GM19025 (cell line): Measurements from ENCODE around the gene ARHGAP15.
A peak's percentile ranks its signal among the peaks of the same experiment; 100 is the strongest.

Experiments used
- ATAC-seq: cut with Tn5 transposase; IDR thresholded peaks from one replicate; pipeline ENCODE4 v1.9.1; 2021; ENCODE audit warnings: mild to moderate bottlenecking, low read depth, moderate library complexity; ENCODE audit not compliant: unreplicated experiment

ARHGAP15 gene

DNA sequence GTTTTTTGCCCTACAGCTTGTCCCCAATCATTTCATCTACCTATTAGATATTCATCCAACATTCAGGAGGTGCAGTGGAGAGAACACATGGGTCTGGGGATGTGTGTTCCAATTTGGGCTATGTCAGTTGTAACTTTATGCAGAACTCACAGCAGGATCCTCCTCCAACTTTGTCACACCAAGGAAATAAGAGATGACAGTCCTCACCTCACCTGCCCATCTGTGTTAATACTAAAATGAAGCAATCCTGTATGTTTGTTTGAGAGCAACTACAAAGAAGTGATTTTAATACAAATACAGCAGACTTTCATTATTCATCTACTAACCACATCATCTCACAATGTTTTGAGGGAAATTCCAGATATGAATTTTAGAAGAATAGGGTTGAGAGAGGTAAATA lies 126.7 kb downstream of the ARHGAP15 start:
- no peak for ATAC-seq

DNA sequence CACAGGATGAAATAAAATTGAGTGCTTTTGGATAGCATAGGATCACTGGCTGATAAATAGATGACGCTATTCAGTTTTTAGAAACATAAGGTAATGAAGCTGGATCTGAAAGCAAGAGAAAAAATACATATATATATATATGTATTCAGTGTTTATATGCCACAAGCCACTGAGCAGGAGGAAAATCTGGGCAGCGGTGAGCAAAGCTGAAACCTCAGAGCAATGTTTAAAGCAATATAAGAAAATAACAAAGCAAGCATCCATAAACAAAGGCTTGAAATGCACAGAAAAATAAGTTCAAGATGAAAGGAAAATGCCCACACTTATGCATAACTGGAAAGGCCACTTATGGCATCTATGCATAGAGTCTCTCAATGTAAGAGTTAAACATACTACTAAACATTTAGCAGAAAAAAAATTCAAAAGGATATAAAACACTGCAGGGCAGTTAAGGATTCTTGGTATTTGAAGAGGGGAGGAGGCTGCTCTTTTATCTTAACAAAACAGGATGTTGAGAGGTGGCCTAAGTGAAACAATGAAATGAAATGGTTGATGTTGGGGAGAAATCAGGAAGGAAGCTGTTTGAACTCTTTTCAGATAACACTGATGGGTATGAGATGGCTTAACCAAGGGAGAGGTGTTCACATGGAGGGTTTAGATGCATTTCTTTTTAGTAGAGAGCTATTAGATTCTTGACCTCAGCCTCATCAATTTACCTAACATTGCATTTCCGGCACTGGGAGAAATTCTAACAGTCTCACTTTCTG lies 129.1 kb downstream of the ARHGAP15 start:
- no peak for ATAC-seq

DNA sequence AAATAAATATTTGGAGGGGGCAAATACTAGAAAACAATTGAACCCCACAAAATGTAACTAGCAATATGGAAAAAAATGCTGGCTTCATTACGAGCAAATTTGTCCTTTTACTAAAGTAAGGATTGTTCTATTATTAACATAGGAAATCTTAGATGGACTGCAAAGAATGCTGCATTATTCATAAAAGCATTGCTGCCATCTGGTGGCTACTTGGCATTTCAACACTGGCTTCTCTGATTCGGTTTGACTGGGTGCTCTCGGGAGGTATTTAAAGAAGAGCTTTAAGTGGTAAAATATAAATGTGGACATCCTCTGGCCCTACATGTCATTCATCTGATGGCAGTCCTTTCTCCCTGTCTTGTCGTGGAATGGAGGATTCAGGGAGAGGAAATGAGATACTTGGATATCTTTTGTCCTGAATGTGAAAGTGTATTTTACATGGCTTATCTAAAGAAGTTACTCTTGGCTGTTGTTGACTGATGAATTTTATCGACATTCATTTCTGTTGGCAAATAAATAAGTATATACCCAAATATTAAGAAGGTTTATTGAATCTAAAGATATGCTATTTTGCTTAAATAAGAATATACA lies 130.2 kb downstream of the ARHGAP15 start:
- ATAC-seq = no peak

DNA sequence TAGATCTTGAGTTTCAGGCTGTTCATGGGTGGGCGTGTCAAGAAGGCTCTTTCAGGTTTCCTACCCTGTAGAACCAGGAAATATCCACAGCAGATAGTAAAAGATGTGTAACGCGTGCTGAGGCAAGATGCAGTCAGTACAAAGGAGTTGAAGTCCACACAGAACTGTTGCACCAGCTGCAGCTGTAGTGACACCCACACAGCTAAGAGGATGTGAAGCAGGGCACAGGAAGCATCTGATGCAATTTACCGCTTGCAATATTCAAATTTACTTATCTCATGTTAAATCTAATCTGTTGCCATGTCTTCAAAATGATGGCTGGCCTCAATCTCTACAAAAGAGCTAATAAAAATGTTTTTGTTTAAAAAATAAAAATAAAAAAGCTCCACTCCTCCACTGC lies 132.8 kb downstream of the ARHGAP15 start:
- peak; percentile 64 for ATAC-seq

DNA sequence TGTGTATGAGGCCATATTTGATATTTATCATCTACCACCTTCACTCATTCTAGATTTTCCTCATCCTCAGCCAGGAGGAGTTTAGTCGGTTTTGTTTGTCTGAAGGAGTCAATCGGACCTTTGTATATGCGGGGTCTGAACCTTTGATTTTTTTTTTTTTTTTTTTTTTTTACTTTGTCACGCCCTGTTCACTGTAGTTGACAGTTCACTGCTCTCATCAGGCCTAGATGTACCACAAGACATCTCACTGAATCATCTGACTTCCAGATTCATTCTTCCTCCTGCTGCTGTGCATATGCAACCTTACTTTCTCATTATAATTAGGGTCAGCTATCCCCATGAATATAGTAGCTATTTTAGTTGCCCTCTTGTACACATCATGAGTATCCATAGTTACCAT lies 133.2 kb downstream of the ARHGAP15 start:
- no peak for ATAC-seq

DNA sequence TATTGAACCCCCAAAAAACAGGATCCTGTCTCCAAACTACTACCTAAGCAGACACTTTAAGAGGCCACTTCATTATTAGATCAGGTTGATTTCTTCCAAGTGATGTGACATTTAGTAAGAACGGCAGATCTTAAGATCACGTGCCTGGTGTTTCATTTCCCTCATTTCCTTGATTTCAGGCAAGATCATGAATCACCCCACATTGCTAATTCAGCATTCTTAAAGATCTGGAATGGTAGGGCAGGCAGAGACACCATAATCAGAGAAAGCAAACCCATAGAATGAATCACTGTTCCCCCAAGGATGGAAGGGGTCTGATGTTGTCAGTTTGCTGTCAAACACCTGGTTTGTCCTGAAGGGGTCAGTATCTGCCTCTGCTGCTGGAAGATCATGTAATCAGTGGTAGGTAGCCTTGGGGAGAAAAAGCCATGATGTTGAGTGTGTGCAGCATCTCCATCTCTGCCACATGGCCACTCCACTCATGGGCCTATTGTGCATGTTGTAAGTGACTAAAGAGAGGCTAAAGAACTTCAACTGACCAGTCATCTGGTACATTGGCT lies 133.9 kb downstream of the ARHGAP15 start:
- no peak for ATAC-seq

DNA sequence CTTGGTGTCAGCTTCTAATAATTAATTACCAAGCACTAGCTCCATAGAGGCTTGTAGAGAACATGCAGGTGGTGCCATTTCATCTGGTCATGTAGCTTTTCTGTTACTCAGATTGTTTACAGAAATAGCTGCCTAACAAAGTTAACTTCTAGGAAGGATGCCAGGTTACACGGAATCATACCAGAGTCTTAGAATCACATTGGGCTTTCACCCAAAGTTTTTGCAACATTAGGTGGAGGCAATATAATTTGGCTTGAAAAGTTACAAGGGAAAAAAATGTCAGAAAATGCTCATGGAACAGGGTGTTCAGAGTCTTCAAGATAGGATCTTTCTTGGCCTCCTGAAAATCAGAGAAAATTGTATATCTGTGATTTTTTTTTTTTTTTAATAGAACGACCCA lies 135.6 kb downstream of the ARHGAP15 start:
- no peak for ATAC-seq

DNA sequence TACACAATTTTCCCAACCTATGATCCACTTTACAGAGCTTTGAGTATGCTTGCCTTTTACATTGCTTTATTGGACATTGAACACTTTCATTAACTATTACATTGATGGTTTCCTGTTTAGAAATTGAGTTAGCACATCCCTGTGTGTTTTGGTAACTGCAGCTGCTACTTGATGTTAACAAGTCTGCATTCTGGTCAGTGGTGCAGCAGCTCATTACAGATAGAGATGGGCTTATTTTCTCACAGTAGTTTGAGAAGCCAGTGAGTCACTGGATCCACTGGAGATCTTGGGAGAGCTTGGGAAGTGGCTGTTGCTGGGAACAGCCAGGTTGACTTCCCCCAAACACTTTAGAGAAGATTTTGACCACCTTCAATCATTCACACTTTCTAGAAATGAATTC lies 150.5 kb downstream of the ARHGAP15 start:
- no peak for ATAC-seq

DNA sequence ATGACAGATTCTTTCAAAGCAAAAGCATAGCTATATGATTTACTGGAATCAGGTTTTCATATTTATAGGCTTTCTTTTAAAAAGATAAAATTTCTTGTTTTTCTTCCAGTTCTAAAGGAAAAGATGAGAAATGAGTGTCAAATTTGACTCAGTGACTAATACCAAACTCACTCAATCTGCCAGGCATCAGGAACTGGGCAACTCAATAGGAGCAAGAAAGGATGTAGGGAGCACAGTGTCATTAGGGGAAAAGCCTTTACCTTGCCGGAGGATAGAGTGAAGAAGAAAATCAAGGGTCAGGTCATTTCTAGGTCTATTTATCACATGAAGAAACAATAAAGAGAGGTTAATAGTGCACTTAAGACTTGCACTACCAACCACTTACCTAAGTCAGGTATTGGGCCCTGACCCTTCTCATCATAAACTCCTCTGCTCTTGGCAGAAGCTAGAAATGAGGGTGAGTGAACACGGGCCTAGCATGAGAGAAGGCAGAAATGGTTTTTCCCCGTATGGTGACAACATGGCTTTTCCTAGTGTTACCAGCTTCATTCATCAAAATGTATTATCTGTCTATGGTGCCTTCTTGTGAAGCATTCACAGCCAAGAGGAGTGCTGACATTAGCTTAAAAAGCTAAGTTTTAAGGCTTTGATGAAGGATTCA lies 151.0 kb downstream of the ARHGAP15 start:
- ATAC-seq = no peak

DNA sequence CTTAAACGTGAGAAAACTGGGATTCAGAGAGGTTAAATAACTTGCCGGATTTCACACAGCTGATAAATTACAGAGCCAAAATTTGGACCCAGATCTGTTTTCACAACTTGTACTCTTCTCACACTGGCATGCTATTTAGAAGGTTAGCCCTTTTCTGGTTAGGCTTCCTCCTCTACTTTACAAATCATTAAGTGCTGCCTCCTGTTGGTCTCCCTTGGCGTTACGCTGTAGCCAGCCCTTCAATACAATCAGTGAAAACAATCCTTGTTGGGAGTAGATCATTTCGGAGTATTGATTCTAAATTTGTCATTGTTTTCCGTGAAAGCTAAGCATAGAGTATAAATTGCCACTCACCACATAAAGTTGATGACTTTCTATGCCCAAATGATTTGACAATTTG lies 153.5 kb downstream of the ARHGAP15 start:
- ATAC-seq = no peak

DNA sequence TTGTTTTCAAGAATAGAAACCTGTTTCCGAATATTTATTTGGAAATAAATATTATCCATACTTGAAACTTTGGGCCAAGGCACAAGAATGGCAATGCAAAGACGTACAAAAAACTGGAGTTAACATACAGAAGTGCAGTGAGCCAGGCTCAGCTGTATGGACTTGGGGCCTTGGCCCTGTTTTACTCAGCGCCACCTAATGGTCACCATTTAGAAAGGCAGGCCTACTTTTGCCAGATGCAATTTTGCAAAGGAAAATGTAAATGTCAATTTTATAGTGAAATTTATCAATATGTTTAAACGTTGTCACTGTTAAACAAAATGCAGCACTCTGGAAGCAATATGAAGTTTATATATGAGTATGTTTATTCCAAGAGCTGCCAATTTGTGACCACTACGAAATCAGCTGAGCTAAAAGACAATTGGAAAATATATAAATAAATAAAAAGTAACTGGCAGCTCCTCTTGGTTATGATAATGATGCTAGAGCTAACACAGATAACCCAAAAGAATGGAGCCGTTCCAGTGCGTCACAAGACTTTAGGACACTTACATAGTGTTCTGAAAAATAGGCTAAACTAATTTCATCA lies 155.0 kb downstream of the ARHGAP15 start:
- no peak for ATAC-seq

DNA sequence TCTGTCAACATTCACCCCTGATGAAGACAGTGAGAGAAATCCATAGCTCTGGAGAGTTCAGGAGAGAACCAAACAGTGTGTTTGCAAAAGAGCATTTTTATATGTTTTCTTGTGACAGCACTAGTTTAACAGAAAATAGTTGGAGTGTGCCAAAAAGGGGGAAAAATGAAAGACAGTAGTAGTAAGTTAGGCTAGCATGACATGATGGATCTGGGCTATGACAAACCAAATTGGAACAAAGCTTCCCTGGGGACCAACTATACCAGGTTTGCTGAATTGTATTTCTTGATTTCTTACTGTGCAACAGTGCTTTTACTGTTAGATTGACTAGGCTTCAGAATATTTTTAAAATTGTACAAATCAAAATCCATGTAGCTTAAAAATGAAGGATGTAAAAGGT lies 159.8 kb downstream of the ARHGAP15 start:
- ATAC-seq = no peak

DNA sequence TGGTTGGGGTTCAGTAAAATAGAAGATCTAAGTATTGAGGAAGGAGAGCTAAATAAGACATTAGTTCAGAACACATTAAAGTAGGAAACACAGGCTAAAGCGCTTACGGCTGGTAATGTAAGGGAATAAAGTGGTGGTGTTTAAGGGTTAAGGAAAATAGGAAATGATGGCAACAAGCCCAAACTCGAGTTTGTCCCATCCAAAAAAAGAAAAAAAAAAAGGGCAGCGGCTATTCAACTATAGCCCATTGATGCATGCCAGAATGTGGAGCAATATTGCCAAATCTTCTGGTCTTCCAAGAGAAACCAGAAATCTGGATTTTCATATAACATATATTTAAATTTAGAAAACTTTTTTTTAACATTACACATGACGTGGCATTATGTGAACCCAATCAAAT lies 161.0 kb downstream of the ARHGAP15 start:
- no peak for ATAC-seq

DNA sequence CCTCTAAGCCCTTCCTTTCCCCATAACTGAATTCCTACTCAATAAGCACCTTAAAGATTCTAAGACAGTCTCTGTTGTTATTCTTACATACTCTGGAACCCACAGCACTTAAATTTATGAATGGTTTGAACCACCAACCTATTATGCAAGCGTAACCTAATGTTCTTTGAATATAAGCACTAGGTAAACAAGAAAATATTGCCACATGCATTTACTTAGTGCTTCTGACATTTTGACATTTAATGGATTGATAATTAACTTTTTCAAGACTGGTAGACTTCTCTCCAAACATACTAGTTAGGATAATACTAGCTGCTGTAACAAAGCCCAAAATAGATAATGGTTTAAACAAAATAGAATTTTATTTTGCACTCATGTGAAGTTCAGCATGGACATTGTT lies 164.8 kb downstream of the ARHGAP15 start:
- ATAC-seq = no peak

DNA sequence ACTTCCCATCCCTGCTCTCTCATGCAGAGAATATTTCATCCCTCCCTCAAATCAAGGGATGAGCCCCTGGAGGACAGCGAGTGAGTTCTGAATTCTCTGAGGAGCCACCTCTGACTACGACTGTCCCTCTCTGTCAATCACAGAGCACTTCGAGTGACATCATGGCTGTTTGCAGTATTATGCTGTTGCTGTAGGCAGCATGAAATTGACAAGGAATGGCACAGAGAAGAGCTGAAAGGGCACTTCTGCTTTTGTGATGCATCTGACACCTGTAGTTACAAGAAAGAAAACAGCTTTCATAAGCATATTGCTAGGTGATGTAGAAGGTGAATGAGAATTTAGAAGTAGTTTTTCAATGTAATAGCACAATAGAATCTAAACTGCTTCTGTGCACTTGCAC lies 166.9 kb downstream of the ARHGAP15 start:
- ATAC-seq = no peak

DNA sequence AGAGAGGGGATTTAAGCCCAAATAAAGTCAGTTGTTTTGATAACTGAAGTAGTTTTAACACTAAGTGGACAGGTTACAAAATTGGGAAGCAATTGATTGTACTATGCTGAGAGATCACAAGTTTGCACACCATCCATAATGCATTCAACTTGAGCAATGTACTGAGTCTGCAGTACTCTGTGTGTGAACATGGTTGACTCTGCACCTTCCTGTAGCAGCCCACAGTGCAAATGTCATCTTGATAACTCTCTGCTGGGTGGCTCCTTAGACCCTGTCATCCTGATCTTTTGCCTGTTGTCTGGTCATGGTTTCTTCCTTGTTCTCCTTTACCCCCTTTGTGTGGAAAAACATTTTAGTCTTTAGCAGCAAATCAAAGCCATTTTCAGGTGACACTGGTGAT lies 168.0 kb downstream of the ARHGAP15 start:
- ATAC-seq = no peak

DNA sequence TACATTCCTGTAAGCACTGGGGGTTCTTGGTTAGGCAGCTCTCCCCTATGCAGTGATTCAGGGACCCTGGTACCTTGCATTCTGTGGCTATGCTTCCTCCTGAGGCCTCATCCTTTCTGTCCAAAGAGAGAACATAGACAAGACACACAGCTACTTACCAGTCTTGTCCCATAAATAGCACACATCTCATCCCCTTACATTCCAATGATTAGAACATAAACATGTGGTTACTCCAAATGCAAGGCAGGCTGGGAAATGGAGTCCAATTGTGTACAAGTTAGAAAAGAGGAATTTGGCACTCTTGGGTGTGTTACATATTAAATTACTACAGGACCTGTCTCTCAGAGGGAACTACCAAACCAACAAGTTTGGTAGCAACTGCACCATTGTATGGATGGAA lies 171.3 kb downstream of the ARHGAP15 start:
- no peak for ATAC-seq

DNA sequence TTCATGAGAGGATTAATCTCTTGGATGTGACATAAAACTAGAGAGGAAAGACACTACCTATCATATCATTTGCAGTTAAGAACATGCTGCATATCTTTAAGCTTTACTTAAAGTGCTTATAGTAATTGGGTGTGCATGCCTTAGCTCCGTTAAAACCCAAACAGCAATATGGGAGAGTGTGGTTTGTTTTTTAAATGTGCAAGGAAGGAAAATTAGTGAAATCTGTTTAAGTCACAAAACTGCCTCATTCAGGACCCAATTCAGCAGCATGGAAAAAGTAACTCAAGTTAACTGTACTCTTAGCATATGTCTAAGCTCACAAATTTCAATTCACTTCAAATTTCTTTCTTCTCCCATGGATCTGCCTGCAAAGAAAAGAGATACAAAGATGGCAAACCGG lies 182.2 kb downstream of the ARHGAP15 start:
- ATAC-seq = no peak

DNA sequence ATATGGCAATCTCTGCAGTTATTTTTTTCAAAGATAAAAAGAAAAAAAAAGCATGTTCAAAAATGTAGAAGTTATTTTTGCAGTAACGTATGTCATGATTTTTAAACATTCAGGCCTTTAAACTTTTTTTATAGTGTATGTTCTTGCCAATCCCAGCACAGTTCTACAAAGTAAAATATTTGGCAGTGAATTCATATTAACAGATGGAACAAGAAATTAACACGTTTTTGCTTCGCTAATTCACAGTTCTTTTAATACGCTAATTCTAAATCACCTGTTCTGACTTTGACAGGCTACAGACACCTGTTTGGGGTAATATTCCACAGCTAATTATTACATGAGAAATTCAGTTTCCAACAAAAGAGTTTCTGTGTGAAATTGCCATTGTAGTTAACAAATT lies 183.2 kb downstream of the ARHGAP15 start:
- no peak for ATAC-seq

DNA sequence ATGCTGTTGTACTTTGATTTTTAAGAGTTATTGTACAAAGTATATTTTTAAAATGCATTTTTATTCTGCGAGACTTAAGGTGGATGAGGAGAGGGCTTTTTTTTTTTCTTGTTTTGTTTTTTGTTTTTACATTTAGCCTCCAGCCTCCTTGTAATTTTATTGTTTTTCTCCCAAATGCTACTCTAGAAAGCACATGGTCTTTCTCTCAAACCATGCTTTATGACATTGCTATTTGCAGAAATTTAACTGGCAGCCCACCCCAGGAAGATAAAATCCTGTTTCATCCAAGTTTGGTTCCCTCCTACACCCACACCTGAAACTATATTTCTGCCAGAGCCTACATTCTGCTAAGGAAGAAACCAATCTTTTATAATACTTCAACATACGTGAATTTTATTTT lies 184.6 kb downstream of the ARHGAP15 start:
- no peak for ATAC-seq

DNA sequence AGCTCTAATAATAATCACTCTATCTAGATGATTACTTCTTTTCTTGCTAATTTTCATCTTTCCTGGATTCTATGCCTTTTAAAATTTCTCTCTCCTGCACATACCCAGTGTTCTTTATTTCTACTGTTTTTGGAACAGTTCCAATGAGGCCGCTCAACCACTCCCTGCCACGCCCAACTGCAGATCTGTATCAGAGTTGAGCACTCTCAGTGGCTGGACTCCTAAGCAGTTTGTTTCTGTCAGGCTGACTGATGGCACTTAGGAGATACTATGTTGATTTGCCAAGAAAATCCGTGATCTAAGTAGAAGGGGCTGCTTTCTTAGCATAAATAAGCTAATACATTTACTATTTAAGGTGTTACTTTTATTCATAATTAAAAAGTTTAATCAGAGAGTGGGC lies 192.8 kb downstream of the ARHGAP15 start:
- ATAC-seq = no peak
